GM19452 (cell line): Measurements from ENCODE around the gene PDZD4.

Experiments
- ATAC-seq: cut with Tn5 transposase; IDR thresholded peaks from one replicate; pipeline ENCODE4 v1.9.1; 2021; ENCODE audit not compliant: unreplicated experiment

The PDZD4 gene

GRCh38 chrX:153789654-153790053 lies 40.7 kb downstream of the PDZD4 start:
- no peak for ATAC-seq

- ATAC-seq = no peak
Measured at GRCh38 chrX:153786669-153787068, 43.7 kb downstream of the PDZD4 start.

- no peak for ATAC-seq
Measured at GRCh38 chrX:153784325-153784967, 45.9 kb downstream of the PDZD4 start.

- no peak for ATAC-seq
Measured at GRCh38 chrX:153783378-153784013, 46.8 kb downstream of the PDZD4 start.

- no peak for ATAC-seq
Measured at GRCh38 chrX:153782871-153783270, 47.5 kb downstream of the PDZD4 start.

GRCh38 chrX:153782313-153782712 lies 48.0 kb downstream of the PDZD4 start:
- no peak for ATAC-seq

GRCh38 chrX:153781428-153782047 lies 48.8 kb downstream of the PDZD4 start:
- no peak for ATAC-seq

GRCh38 chrX:153780678-153781427 lies 49.5 kb downstream of the PDZD4 start, which contains the start of gene SRPK3:
TSS of gene SRPK3 (plus strand) at chrX:153781041. CDS start at chrX:153781087, 46 bp downstream.
- no peak for ATAC-seq

- no peak for ATAC-seq
Measured at GRCh38 chrX:153779891-153780677, 50.3 kb downstream of the PDZD4 start.

- no peak for ATAC-seq
Measured at GRCh38 chrX:153778684-153779101, 51.7 kb downstream of the PDZD4 start.

GRCh38 chrX:153778181-153778580 lies 52.2 kb downstream of the PDZD4 start:
- no peak for ATAC-seq

- no peak for ATAC-seq
Measured at GRCh38 chrX:153777261-153778090, 52.9 kb downstream of the PDZD4 start.

- ATAC-seq = no peak
Measured at GRCh38 chrX:153776611-153777045, 53.7 kb downstream of the PDZD4 start.

GRCh38 chrX:153776120-153776599 lies 54.2 kb downstream of the PDZD4 start:
- ATAC-seq = no peak

GRCh38 chrX:153775293-153776119 lies 54.8 kb downstream of the PDZD4 start:
- no peak for ATAC-seq

GRCh38 chrX:153774576-153775292 lies 55.6 kb downstream of the PDZD4 start:
- ATAC-seq = no peak

GRCh38 chrX:153773741-153774575 lies 56.4 kb downstream of the PDZD4 start:
- ATAC-seq = no peak
